Measurements from ENCODE around the gene PIGS. TPM values are rescaled to one million over a fixed set of nuclear protein-coding genes. Genes with fewer than 3 reads are reported as not detected.

PIGS gene
- total and polyA plus RNA-seq, 8 donors = 14.7 to 105 (median 28.9) TPM

DNA sequence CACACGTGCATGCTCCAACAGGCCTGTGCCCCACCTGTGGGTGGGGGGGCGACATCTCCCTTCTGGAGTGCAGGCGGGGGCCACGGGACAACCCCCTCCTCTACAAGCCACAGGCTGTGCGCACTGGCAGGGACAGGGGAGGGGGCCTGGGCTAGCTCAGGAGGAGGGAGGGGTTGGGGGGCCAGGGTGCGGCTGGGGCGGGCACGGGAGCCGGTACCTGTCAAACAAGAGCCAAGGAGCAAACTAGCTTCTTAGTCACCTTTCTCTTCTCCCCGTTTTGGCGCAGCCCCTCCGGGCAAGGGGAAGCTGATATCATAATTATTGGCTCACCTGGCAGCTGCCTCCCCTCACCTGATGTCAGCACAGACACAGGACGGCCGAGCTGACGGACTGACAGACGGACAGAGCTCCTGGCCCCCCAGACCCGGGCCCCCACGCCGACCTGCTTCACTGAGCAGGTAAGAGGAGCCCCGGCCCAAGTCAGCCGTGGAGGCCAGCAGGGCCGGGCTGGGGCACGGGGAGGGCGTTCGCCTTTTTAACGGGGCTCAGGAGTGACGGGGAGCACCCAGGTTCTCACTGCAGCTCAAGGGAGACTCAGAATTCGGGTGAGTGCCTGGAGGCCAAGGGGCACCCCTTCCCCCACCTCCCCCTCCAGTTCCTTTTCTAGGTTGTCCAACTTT, 65.2 kb downstream of the PIGS start, which contains the start of gene FOXN1:
Gene FOXN1 (plus strand): TSS at position 363 of the 680 bp plus-strand sequence. CDS start 17,622 bp downstream, outside the sequence.
- intact Hi-C loops (cut with DNase I; ENCODE audit: low total_unique reads) = no loop called here
- no peak for DNase-seq
- 71 to 86% (median 76%) methylated on average over 27 to 28 of the region's 28 CpGs for WGBS, 5 donors

DNA sequence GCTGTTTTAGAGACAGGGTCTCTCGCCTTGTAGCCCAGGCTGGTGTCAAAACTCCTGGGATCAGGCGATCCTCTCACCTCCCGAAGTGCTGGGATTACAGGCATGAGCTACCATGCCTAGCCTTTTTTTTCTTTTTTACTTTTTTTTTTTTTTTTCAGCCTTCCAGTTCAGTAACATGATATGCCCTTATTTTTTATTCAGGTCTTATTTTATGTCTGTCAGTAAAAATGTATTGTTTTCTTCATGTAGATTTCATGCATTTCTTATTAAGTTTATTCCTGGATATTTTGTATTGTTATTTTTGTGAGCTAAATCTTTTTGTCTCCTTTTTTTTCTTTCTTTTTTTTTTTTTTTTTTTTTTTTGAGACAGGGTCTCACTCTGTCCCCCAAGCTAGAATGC, 67.9 kb downstream of the PIGS start:
- DNase-seq = no peak
- H3K36me3 ChIP-seq = no peaks in the 10 kb centered on the region
- no peak overlapping the region for H3K4me3 ChIP-seq
- peaks cover 7 to 37% (median 22%) of the 10 kb centered on the region in 3 donors for H3K27me3 ChIP-seq
- H3K9me3 ChIP-seq = no peaks in the 10 kb centered on the region
- H3K4me1 ChIP-seq = peaks cover 0 to 28% (median 14%) of the 10 kb centered on the region in 4 donors
- TF ChIP-seq POLR2A (IDR thresholded peaks at IDR 0.05) = no peak
- TF ChIP-seq POLR2AphosphoS5 (IDR thresholded peaks at IDR 0.05) = no peak
- no peak for TF ChIP-seq EP300 (IDR thresholded peaks at IDR 0.05)
- TF ChIP-seq, protein P1, sequence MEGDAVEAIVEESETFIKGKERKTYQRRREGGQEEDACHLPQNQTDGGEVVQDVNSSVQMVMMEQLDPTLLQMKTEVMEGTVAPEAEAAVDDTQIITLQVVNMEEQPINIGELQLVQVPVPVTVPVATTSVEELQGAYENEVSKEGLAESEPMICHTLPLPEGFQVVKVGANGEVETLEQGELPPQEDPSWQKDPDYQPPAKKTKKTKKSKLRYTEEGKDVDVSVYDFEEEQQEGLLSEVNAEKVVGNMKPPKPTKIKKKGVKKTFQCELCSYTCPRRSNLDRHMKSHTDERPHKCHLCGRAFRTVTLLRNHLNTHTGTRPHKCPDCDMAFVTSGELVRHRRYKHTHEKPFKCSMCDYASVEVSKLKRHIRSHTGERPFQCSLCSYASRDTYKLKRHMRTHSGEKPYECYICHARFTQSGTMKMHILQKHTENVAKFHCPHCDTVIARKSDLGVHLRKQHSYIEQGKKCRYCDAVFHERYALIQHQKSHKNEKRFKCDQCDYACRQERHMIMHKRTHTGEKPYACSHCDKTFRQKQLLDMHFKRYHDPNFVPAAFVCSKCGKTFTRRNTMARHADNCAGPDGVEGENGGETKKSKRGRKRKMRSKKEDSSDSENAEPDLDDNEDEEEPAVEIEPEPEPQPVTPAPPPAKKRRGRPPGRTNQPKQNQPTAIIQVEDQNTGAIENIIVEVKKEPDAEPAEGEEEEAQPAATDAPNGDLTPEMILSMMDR (IDR thresholded peaks at IDR 0.05) = no peak
- H3K27ac ChIP-seq = no peak overlapping the region
- 74 to 82% (median 80%) methylated on average over 3 of the region's 3 CpGs for WGBS, 5 donors
- intact Hi-C loops (cut with DNase I; ENCODE audit: low total_unique reads) = no loop called here

More for the DNA sequence above, 65.2 kb downstream of the PIGS start, which contains the start of gene FOXN1:
- Histone ChIP-seq H3K9me3 (no peaks in the 10 kb centered on the region), H3K27ac (no peak within 1 kb of the TSS), H3K4me1 (peaks cover 0 to 13% (median 4%) of the 10 kb centered on the region in 4 donors), H3K36me3 (no peaks in the 10 kb centered on the region), H3K27me3 (peaks cover 8 to 64% (median 38%) of the 10 kb centered on the region in 3 donors), H3K4me3 (no peak within 1 kb of the TSS)
- TF ChIP-seq, protein P1 (IDR thresholded peaks at IDR 0.05) = no peak
- TF ChIP-seq EP300 (IDR thresholded peaks at IDR 0.05) (no peak), POLR2AphosphoS5 (IDR thresholded peaks at IDR 0.05) (no peak), POLR2A (IDR thresholded peaks at IDR 0.05) (no peak)

Other genes with a start within 250 kb of the PIGS start
- gene IFT20, start 236.1 kb downstream of the PIGS start, total RNA-seq = 10 to 100 TPM; 24.9 to 52.2 (median 47.3) TPM
- gene IFT20, start 236.1 kb downstream of the PIGS start, polyA plus RNA-seq = 10 to 100 TPM; 75.9 to 95.6 (median 94.9) TPM
- 10 to 100 TPM in 3 of 5 donors, 1 to 10 TPM in 2; 1.7 to 50.4 (median 19.3) TPM for gene TNFAIP1, start 235.8 kb downstream of the PIGS start, total RNA-seq
- gene TNFAIP1, start 235.8 kb downstream of the PIGS start, polyA plus RNA-seq = 10 to 100 TPM; 12.7 to 25.4 (median 21.4) TPM
- 100 to 1,000 TPM in 1 of 5 donors, 10 to 100 TPM in 4; 41.9 to 118 (median 57.6) TPM for gene POLDIP2, start 214.0 kb downstream of the PIGS start, total RNA-seq
- gene POLDIP2, start 214.0 kb downstream of the PIGS start, polyA plus RNA-seq = 10 to 100 TPM; 44.2 to 69.2 (median 63.8) TPM
- gene SEBOX, start 206.3 kb downstream of the PIGS start, total RNA-seq = not detected
- gene SEBOX, start 206.3 kb downstream of the PIGS start, polyA plus RNA-seq = not detected
- gene VTN, start 201.2 kb downstream of the PIGS start, total RNA-seq = 1 to 10 TPM in 1 of 5 donors, under 1 TPM in 1, not detected in 3; 0.72 to 2.9 TPM
- gene VTN, start 201.2 kb downstream of the PIGS start, polyA plus RNA-seq = 1 to 10 TPM in 2 of 3 donors, under 1 TPM in 1; 0.90 to 2.3 (median 1.1) TPM
- 10 to 100 TPM; 11.0 to 58.3 (median 15.2) TPM for gene SARM1, start 199.8 kb downstream of the PIGS start, total RNA-seq
- 1 to 10 TPM; 4.6 to 6.9 (median 5.2) TPM for gene SARM1, start 199.8 kb downstream of the PIGS start, polyA plus RNA-seq
- gene SLC46A1, start 165.3 kb downstream of the PIGS start, total RNA-seq = 10 to 100 TPM in 2 of 5 donors, 1 to 10 TPM in 2, under 1 TPM in 1; 0.87 to 31.5 (median 7.5) TPM
- 1 to 10 TPM in 2 of 3 donors, under 1 TPM in 1; 0.61 to 2.7 (median 2.5) TPM for gene SLC46A1, start 165.3 kb downstream of the PIGS start, polyA plus RNA-seq
- 1 to 10 TPM in 1 of 5 donors, not detected in 4; 3.2 TPM for gene SLC13A2, start 97.9 kb downstream of the PIGS start, total RNA-seq
- gene SLC13A2, start 97.9 kb downstream of the PIGS start, polyA plus RNA-seq = under 1 TPM in 1 of 3 donors, not detected in 2; 0.15 TPM
- 1 to 10 TPM in 1 of 5 donors, under 1 TPM in 1, not detected in 3; 0.43 to 9.3 TPM for gene FOXN1, start 65.2 kb downstream of the PIGS start, total RNA-seq
- 1 to 10 TPM in 1 of 3 donors, not detected in 2; 2.4 TPM for gene FOXN1, start 65.2 kb downstream of the PIGS start, polyA plus RNA-seq
- 10 to 100 TPM; 13.6 to 30.9 (median 17.0) TPM for gene UNC119, start 18.9 kb downstream of the PIGS start, total RNA-seq
- gene UNC119, start 18.9 kb downstream of the PIGS start, polyA plus RNA-seq = 10 to 100 TPM; 16.5 to 27.1 (median 19.9) TPM
- gene ALDOC, start 5.4 kb upstream of the PIGS start, total RNA-seq = 10 to 100 TPM in 2 of 5 donors, 1 to 10 TPM in 2, under 1 TPM in 1; 0.89 to 21.1 (median 9.1) TPM
- 10 to 100 TPM in 2 of 3 donors, 1 to 10 TPM in 1; 8.7 to 54.8 (median 17.1) TPM for gene ALDOC, start 5.4 kb upstream of the PIGS start, polyA plus RNA-seq
- gene SPAG5, start 27.5 kb upstream of the PIGS start, total RNA-seq = 10 to 100 TPM in 2 of 5 donors, 1 to 10 TPM in 3; 1.2 to 48.7 (median 9.9) TPM
- gene SPAG5, start 27.5 kb upstream of the PIGS start, polyA plus RNA-seq = 10 to 100 TPM in 1 of 3 donors, 1 to 10 TPM in 2; 4.4 to 16.4 (median 6.6) TPM
- gene RSKR, start 42.7 kb upstream of the PIGS start, total RNA-seq = 10 to 100 TPM in 3 of 5 donors, 1 to 10 TPM in 2; 9.3 to 36.2 (median 11.6) TPM
- gene RSKR, start 42.7 kb upstream of the PIGS start, polyA plus RNA-seq = 1 to 10 TPM in 2 of 3 donors, under 1 TPM in 1; 0.31 to 2.3 (median 1.2) TPM
- gene BLTP2, start 73.6 kb upstream of the PIGS start, total RNA-seq = 100 to 1,000 TPM in 4 of 5 donors, 10 to 100 TPM in 1; 62.4 to 221 (median 194) TPM
- gene BLTP2, start 73.6 kb upstream of the PIGS start, polyA plus RNA-seq = 10 to 100 TPM in 2 of 3 donors, 1 to 10 TPM in 1; 9.9 to 13.3 (median 12.2) TPM
- 10 to 100 TPM; 43.7 to 88.1 (median 49.0) TPM for gene SDF2, start 90.4 kb upstream of the PIGS start, total RNA-seq
- gene SDF2, start 90.4 kb upstream of the PIGS start, polyA plus RNA-seq = 10 to 100 TPM; 38.7 to 45.1 (median 40.8) TPM
- 100 to 1,000 TPM in 1 of 5 donors, 10 to 100 TPM in 4; 46.0 to 135 (median 89.2) TPM for gene SUPT6H, start 90.7 kb upstream of the PIGS start, total RNA-seq
- 10 to 100 TPM; 16.9 to 19.1 (median 17.7) TPM for gene SUPT6H, start 90.7 kb upstream of the PIGS start, polyA plus RNA-seq
- gene PROCA1, start 140.4 kb upstream of the PIGS start, total RNA-seq = 1 to 10 TPM in 1 of 5 donors, under 1 TPM in 2, not detected in 2; 0.14 to 5.3 (median 0.92) TPM
- gene PROCA1, start 140.4 kb upstream of the PIGS start, polyA plus RNA-seq = 1 to 10 TPM; 2.3 to 5.8 (median 2.6) TPM
- gene RAB34, start 146.3 kb upstream of the PIGS start, total RNA-seq = 100 to 1,000 TPM in 1 of 5 donors, 10 to 100 TPM in 4; 35.6 to 101 (median 95.5) TPM
- 10 to 100 TPM; 53.1 to 80.1 (median 70.6) TPM for gene RAB34, start 146.3 kb upstream of the PIGS start, polyA plus RNA-seq
- 1,000 to 10,000 TPM in 1 of 5 donors, 100 to 1,000 TPM in 4; 221 to 1,205 (median 504) TPM for gene RPL23A, start 148.5 kb upstream of the PIGS start, total RNA-seq
- gene RPL23A, start 148.5 kb upstream of the PIGS start, polyA plus RNA-seq = 1,000 to 10,000 TPM; 1,260 to 1,750 (median 1,417) TPM
- gene TLCD1, start 154.7 kb upstream of the PIGS start, total RNA-seq = 10 to 100 TPM in 2 of 5 donors, 1 to 10 TPM in 1, not detected in 2; 2.6 to 21.0 (median 11.7) TPM
- gene TLCD1, start 154.7 kb upstream of the PIGS start, polyA plus RNA-seq = 10 to 100 TPM in 1 of 3 donors, 1 to 10 TPM in 2; 6.3 to 13.0 (median 8.2) TPM
- 10 to 100 TPM in 1 of 5 donors, 1 to 10 TPM in 3, not detected in 1; 2.8 to 17.8 (median 7.5) TPM for gene NEK8, start 157.3 kb upstream of the PIGS start, total RNA-seq
- 1 to 10 TPM; 2.8 to 3.4 (median 3.1) TPM for gene NEK8, start 157.3 kb upstream of the PIGS start, polyA plus RNA-seq
- 100 to 1,000 TPM in 3 of 5 donors, 10 to 100 TPM in 2; 29.0 to 383 (median 151) TPM for gene TRAF4, start 172.5 kb upstream of the PIGS start, total RNA-seq
- 10 to 100 TPM; 33.3 to 38.2 (median 34.4) TPM for gene TRAF4, start 172.5 kb upstream of the PIGS start, polyA plus RNA-seq